Measurements from ENCODE around the gene DOCK11. TPM values are rescaled to one million over a fixed set of nuclear protein-coding genes. Genes with fewer than 3 reads are reported as not detected.

DOCK11 gene
- polyA plus RNA-seq, 3 donors = 20.8 to 39.7 (median 34.8) TPM

DNA sequence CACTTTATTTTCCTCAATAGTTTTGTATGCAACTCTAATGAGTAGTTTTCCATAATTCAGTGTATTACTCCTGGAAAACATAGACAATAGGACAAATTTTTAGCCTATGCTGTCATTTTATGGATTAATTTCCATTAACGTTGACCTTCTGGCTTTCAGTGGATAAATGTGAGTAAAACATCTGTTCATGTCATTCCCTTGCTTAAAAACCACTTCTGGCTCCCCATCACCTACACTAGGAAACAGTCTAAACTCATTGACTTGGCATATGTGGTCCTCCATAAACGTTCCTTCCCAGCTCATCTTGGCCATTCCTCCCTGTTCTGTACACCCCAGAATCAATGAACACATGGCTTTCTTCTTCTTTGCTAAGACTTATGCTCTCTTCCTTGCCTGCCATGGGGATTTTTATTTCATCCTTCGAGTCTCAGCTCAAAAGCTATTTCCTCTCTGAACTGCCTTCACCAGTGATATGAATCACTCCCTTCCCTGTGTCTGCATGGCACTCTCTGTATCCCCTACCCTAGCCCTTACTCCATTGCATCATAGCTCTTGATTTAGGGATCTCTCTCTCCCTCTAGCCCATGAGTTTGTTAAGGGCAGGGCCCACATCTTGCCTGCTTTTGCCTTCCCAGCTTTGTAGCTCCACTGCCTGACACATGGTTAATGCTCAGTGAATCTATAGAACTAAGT lies 34.8 kb downstream of the DOCK11 start:
- H3K27ac Mint-ChIP-seq = peak overlapping the region; percentile 70 to 96 (median 85)
- peak overlapping the region; percentile 40 to 89 for H3K27ac ChIP-seq (ENCODE audit: low read depth in 1 of 2, low read length in 2 of 2)
- no peak overlapping the region for H3K4me3 ChIP-seq (replicated peaks in 1 of 3; ENCODE audit: low read depth in 2 of 3, low read length in 3 of 3)
- DNase-seq = peak; percentile 58 to 86 (median 70)
- no peak overlapping the region for H2AFZ ChIP-seq (ENCODE audit: insufficient read depth, low read depth, low read length, poor library complexity, severe bottlenecking)
- peaks cover 59% of the 10 kb centered on the region for H3K4me1 Mint-ChIP-seq
- intact Hi-C loops (cut with micrococcal nuclease) = no loop called here
- no peak overlapping the region for H3K9ac ChIP-seq (ENCODE audit: insufficient read depth, low read length, poor library complexity, severe bottlenecking)
- H4K20me1 ChIP-seq (ENCODE audit: insufficient read depth, low read length) = peaks cover 47% of the 10 kb centered on the region
- H3K36me3 ChIP-seq (replicated peaks in 1 of 2; ENCODE audit: control insufficient read depth in 1 of 2, insufficient read depth in 2 of 2, low read length in 2 of 2) = no peaks in the 10 kb centered on the region
- WGBS (ENCODE audit: insufficient coverage) = 50% methylated on average over 1 of the region's 3 CpGs
- no peaks in the 10 kb centered on the region for H3K9me3 ChIP-seq (replicated peaks in 1 of 2; ENCODE audit: control insufficient read depth in 1 of 2, insufficient read depth in 1 of 2, low read length in 2 of 2)
- H3K4me1 ChIP-seq (ENCODE audit: control insufficient read depth in 1 of 2, insufficient read depth in 2 of 2, low read length in 2 of 2) = peaks cover 45 to 47% of the 10 kb centered on the region in 2 donors
- H3K27me3 ChIP-seq (ENCODE audit: control insufficient read depth in 2 of 2, insufficient read depth in 2 of 2, low read length in 2 of 2) = no peaks in the 10 kb centered on the region
- H3K4me2 ChIP-seq (replicated peaks; ENCODE audit: extremely low read depth, low read length, poor library complexity, severe bottlenecking) = no peak overlapping the region
- peaks cover 5 to 6% of the 10 kb centered on the region in 2 donors for H3K36me3 Mint-ChIP-seq
- peaks cover 0 to 1% (median 0%) of the 10 kb centered on the region in 3 donors for H3K27me3 Mint-ChIP-seq (ENCODE audit: low read depth in 3 of 3)
- peaks cover 91% of the 10 kb centered on the region for H3K79me2 ChIP-seq (ENCODE audit: insufficient read depth, low read length)
- H3K9me3 Mint-ChIP-seq = peaks cover 0 to 3% (median 0%) of the 10 kb centered on the region in 7 donors
- H3K4me3 Mint-ChIP-seq = peak overlapping the region in 1 of 2 donors; percentile 48
- TF ChIP-seq, protein P1, sequence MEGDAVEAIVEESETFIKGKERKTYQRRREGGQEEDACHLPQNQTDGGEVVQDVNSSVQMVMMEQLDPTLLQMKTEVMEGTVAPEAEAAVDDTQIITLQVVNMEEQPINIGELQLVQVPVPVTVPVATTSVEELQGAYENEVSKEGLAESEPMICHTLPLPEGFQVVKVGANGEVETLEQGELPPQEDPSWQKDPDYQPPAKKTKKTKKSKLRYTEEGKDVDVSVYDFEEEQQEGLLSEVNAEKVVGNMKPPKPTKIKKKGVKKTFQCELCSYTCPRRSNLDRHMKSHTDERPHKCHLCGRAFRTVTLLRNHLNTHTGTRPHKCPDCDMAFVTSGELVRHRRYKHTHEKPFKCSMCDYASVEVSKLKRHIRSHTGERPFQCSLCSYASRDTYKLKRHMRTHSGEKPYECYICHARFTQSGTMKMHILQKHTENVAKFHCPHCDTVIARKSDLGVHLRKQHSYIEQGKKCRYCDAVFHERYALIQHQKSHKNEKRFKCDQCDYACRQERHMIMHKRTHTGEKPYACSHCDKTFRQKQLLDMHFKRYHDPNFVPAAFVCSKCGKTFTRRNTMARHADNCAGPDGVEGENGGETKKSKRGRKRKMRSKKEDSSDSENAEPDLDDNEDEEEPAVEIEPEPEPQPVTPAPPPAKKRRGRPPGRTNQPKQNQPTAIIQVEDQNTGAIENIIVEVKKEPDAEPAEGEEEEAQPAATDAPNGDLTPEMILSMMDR (IDR thresholded peaks at IDR 0.05) = no peak

DNA sequence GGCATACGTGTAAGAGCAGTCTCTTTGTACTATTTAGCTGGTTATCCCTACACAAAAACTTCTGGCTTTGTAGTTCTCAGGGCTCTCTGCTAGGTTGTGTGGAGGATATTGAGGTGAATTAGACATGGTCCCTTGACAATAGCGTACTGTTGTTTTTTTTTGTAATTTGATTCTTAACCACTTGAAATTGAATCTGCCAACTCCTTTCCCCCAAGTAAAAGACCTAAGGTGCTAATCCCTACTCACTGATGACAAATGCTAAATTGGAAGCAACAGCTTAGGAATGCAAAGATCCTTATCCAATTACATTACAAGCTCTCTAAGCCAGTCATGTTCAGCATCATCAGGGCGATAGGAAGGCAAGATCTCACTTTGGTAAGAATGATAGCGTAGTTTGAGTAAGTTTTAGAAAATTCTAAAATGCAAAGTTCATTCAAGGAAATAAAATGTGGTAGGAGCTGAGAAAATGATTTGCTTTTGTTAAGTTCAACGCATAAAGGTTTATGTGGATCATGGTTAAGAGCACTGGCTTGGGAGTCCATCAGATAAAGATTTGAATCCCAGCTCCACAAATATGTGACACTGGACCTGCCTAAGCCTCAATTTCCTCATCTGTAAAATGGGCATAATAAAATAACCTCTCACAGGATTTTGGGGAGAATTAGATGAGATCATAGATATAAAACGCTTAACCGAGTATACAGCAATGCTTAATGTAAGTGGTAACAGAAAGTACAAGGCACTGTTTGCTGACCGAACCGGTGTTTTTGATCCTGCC lies 39.3 kb downstream of the DOCK11 start:
- Histone ChIP-seq H3K79me2 (ENCODE audit: insufficient read depth, low read length) (peaks cover 99% of the 10 kb centered on the region), H3K27ac (ENCODE audit: low read depth in 1 of 2, low read length in 2 of 2) (no peak overlapping the region)
- intact Hi-C loops (cut with micrococcal nuclease) = loop anchor here in 1 of 2 donors (5.0 kb wide), 1 partner anchor 38 kb away; the partner anchor contains the start of gene DOCK11

More for the DNA sequence above, 39.3 kb downstream of the DOCK11 start:
- H3K4me3 Mint-ChIP-seq = no peak overlapping the region
- peaks cover 67% of the 10 kb centered on the region for H3K4me1 Mint-ChIP-seq
- Histone ChIP-seq H2AFZ (ENCODE audit: insufficient read depth, low read depth, low read length, poor library complexity, severe bottlenecking) (no peak overlapping the region), H4K20me1 (ENCODE audit: insufficient read depth, low read length) (peaks cover 73% of the 10 kb centered on the region), H3K36me3 (replicated peaks in 1 of 2; ENCODE audit: control insufficient read depth in 1 of 2, insufficient read depth in 2 of 2, low read length in 2 of 2) (no peaks in the 10 kb centered on the region), H3K9ac (ENCODE audit: insufficient read depth, low read length, poor library complexity, severe bottlenecking) (no peak overlapping the region), H3K4me2 (replicated peaks; ENCODE audit: extremely low read depth, low read length, poor library complexity, severe bottlenecking) (no peak overlapping the region), H3K27me3 (ENCODE audit: control insufficient read depth in 2 of 2, insufficient read depth in 2 of 2, low read length in 2 of 2) (no peaks in the 10 kb centered on the region), H3K4me3 (replicated peaks in 1 of 3; ENCODE audit: low read depth in 2 of 3, low read length in 3 of 3) (no peak overlapping the region), H3K4me1 (ENCODE audit: control insufficient read depth in 1 of 2, insufficient read depth in 2 of 2, low read length in 2 of 2) (peaks cover 50 to 53% of the 10 kb centered on the region in 2 donors), H3K9me3 (replicated peaks in 1 of 2; ENCODE audit: control insufficient read depth in 1 of 2, insufficient read depth in 1 of 2, low read length in 2 of 2) (no peaks in the 10 kb centered on the region)
- DNase-seq = no peak
- no peaks in the 10 kb centered on the region for H3K27me3 Mint-ChIP-seq (ENCODE audit: low read depth in 3 of 3)
- peak overlapping the region in 3 of 7 donors; percentile 15 to 26 (median 18) for H3K27ac Mint-ChIP-seq
- H3K9me3 Mint-ChIP-seq = no peaks in the 10 kb centered on the region
- peaks cover 0 to 2% of the 10 kb centered on the region in 2 donors for H3K36me3 Mint-ChIP-seq
- TF ChIP-seq, protein P1 (IDR thresholded peaks at IDR 0.05) = no peak
- no CpG with 5 or more reads among the region's 9 CpGs for WGBS (ENCODE audit: insufficient coverage)

All from CD14-positive monocyte (primary cell).